K562 (cell line): Measurements from ENCODE around the gene YAP1. TPM values are rescaled to one million over a fixed set of nuclear protein-coding genes. Genes with fewer than 3 reads are reported as not detected.

ENCODE experiments used
- ATAC-seq: fragments of 200-7000 bp; cut with Tn5 transposase; 3 replicates; pipeline ENCODE4 v1.9.1; 2020; ENCODE audit warnings: moderate library complexity
- BruUV-seq: library from RNA; stranded (reverse); fragments of 400-500 nt; replicated peaks from 2 replicates; lab custom pipeline; 2021; lab: Mats Ljungman, UMichigan
- CTCF ChIA-PET: fragments of 300-600 bp; formaldehyde crosslinking; extraction: SDS; loops from one replicate; lab custom pipeline; 2021; ENCODE audit warnings: low intra/inter-chr PET ratio; lab: Yijun Ruan, JAX
- POLR2A ChIA-PET: fragments of 300-600, 350-650 bp; sonication (Branson Sonifier 250); formaldehyde crosslinking; extraction: SDS; loops from one replicate; lab custom pipeline; 2021; ENCODE audit warnings: antibody characterized with exemption, inconsistent platforms; lab: Yijun Ruan, JAX
- DNase-seq, 4 experiments: peaks; one replicate each; pipeline versions ENCODE4 v3.0.0 to v3.0.0-alpha.2; 2011 to 2018; ENCODE audit warnings: low spot score in 3 of 4, mixed read lengths in 3 of 4; ENCODE audit errors: extremely low read depth in 1 of 4
- FAIRE-seq: peaks from 2 replicates; lab custom pipeline; 2011; peaks lifted over from hg19 to GRCh38; lab: Jason Lieb, UNC
- H2AFZ ChIP-seq: 2 replicates; pipeline ENCODE4 v1.6.0; 2011; ENCODE audit warnings: low read depth, low read length, control low read depth, inconsistent platforms
- H3K27ac ChIP-seq: fragments of 200-600 bp; 3 replicates; pipeline ENCODE4 v1.8.0; 2011; ENCODE audit warnings: low read depth, mild to moderate bottlenecking, control low read depth, inconsistent platforms, low read length, moderate library complexity, mixed read lengths; ENCODE audit errors: extremely low read depth
- H3K27me3 ChIP-seq, 2 experiments: fragments of 300-600 bp in 1 of 2; 2 replicates in 1 of 2; 3 replicates in 1 of 2; pipeline versions ENCODE4 v1.6.0 to v1.8.0; 2011; ENCODE audit warnings: inconsistent platforms in 2 of 2, low read length in 2 of 2, mild to moderate bottlenecking in 1 of 2, mixed read lengths in 1 of 2, moderate library complexity in 1 of 2; ENCODE audit not compliant: control insufficient read depth in 2 of 2, insufficient read depth in 2 of 2
- H3K36me3 ChIP-seq: fragments of 300-600 bp; 3 replicates; pipeline ENCODE4 v1.8.0; 2011; ENCODE audit warnings: mild to moderate bottlenecking, low read length, inconsistent platforms; ENCODE audit not compliant: control insufficient read depth, insufficient read depth
- H3K4me1 ChIP-seq, 2 experiments: fragments of 200-600 bp in 1 of 2; replicated peaks in 1 of 2; 2 replicates in 1 of 2; 3 replicates in 1 of 2; pipeline versions ENCODE4 v1.5.1 to v1.8.0; 2011; ENCODE audit warnings: inconsistent platforms in 2 of 2, low read length in 2 of 2, mild to moderate bottlenecking in 1 of 2, mixed read lengths in 1 of 2, moderate library complexity in 1 of 2; ENCODE audit not compliant: control insufficient read depth in 2 of 2, insufficient read depth in 2 of 2
- H3K4me2 ChIP-seq: 2 replicates; pipeline ENCODE4 v1.6.1; 2011; ENCODE audit warnings: low read length, control low read depth, inconsistent platforms, mixed read lengths; ENCODE audit not compliant: insufficient read depth
- H3K4me3 ChIP-seq: fragments of 200-600 bp; sonication (generic), shearing (Covaris generic); 2 replicates; pipeline ENCODE4 v1.5.1; 2016; ENCODE audit warnings: control low read depth, inconsistent platforms
- H3K79me2 ChIP-seq: fragments of 200-600 bp; 3 replicates; pipeline ENCODE4 v1.8.0; 2011; ENCODE audit warnings: low read length, inconsistent platforms; ENCODE audit not compliant: control insufficient read depth, insufficient read depth
- H3K9ac ChIP-seq, 2 experiments: 2 replicates each; pipeline versions ENCODE4 v1.6.0 to v1.6.1; 2011; ENCODE audit warnings: low read depth in 2 of 2, low read length in 2 of 2, control low read depth in 1 of 2, inconsistent platforms in 1 of 2, mild to moderate bottlenecking in 1 of 2, mixed read lengths in 1 of 2; ENCODE audit not compliant: insufficient read depth in 1 of 2
- H3K9me1 ChIP-seq: one replicate; pipeline ENCODE4 v1.6.0; 2011; ENCODE audit warnings: inconsistent platforms, mild to moderate bottlenecking, low read length, moderate library complexity; ENCODE audit not compliant: control insufficient read depth, insufficient read depth
- H3K9me3 ChIP-seq: replicated peaks from 2 replicates; pipeline ENCODE4 v1.5.1; 2011; ENCODE audit warnings: low read depth, low read length, inconsistent platforms; ENCODE audit not compliant: control insufficient read depth, insufficient read depth
- H4K20me1 ChIP-seq: replicated peaks from 2 replicates; pipeline ENCODE4 v1.6.1; 2011; ENCODE audit warnings: low read length, inconsistent platforms, mixed read lengths; ENCODE audit not compliant: control insufficient read depth, insufficient read depth
- CTCF ChIP-seq, 3 experiments: IDR thresholded peaks in 2 of 3; conservative IDR thresholded peaks in 1 of 3; 2 replicates each; pipeline ENCODE4 v1.5.1; 2011 to 2012; ENCODE audit warnings: low read length in 3 of 3, mild to moderate bottlenecking in 3 of 3, control low read depth in 2 of 3, improper control_type of control experiment in 1 of 3, inconsistent platforms in 1 of 3, low read depth in 1 of 3, mixed read lengths in 1 of 3, moderate library complexity in 1 of 3; ENCODE audit not compliant: insufficient read depth in 2 of 3
- FOXK2 ChIP-seq, 2 experiments: fragments of 450-650 bp; IDR thresholded peaks in 1 of 2; conservative IDR thresholded peaks in 1 of 2; 2 replicates each; pipeline ENCODE4 v1.6.1; 2016; ENCODE audit warnings: low read depth in 2 of 2, mild to moderate bottlenecking in 1 of 2
- JUN ChIP-seq, 2 experiments: sonication (generic) in 1 of 2; formaldehyde crosslinking in 1 of 2; IDR thresholded peaks; 2 replicates each; pipeline versions ENCODE4 v1.6.1 to v1.8.0; 2012 to 2022; ENCODE audit warnings: borderline replicate concordance in 2 of 2, mild to moderate bottlenecking in 2 of 2, improper control_type of control experiment in 1 of 2, low read depth in 1 of 2, low read length in 1 of 2, missing genetic modification reagents in 1 of 2
- OTX1 ChIP-seq: fragments of 450-650 bp; formaldehyde crosslinking; IDR thresholded peaks from 2 replicates; pipeline ENCODE4 v1.4.0; 2022; ENCODE audit warnings: mild to moderate bottlenecking
- PRDM10 ChIP-seq: fragments of 450-650 bp; IDR thresholded peaks from 2 replicates; pipeline ENCODE4 v1.6.1; 2018; ENCODE audit not compliant: partially characterized antibody
- PREB ChIP-seq: sonication (generic); formaldehyde crosslinking; IDR thresholded peaks from 2 replicates; pipeline ENCODE4 v1.8.1; 2023; ENCODE audit warnings: mild to moderate bottlenecking, missing genetic modification reagents
- XRCC3 ChIP-seq: fragments of 450-650 bp; IDR thresholded peaks from 2 replicates; pipeline ENCODE4 v1.6.1; 2017; ENCODE audit warnings: mild to moderate bottlenecking, moderate library complexity
- ZNF133 ChIP-seq: fragments of 250-450 bp; sonication (Bioruptor Pico); IDR thresholded peaks from 2 replicates; pipeline ENCODE4 v1.4.0; 2020; ENCODE audit warnings: mild to moderate bottlenecking
- ZNF717 ChIP-seq: fragments of 250-450 bp; sonication (Bioruptor Pico); IDR thresholded peaks from 2 replicates; pipeline ENCODE4 v1.5.0; 2021
- WGBS: fragments of 100-300 bp; shearing (Covaris generic); methylation state at CpG from one replicate; pipeline ENCODE4 v1.1.6; 2016; ENCODE audit warnings: low coverage, mixed read lengths; ENCODE audit not compliant: insufficient coverage; ENCODE audit errors: missing lambda C conversion rate; 5-methylcytosine and 5-hydroxymethylcytosine counted together
- in situ Hi-C: fragments of 300-500 bp; cut with MboI; formaldehyde crosslinking; loops from 4 replicates; pipeline ENCODE4 v1.15.0; 2018; ENCODE audit warnings: inconsistent platforms, mixed read lengths
- intact Hi-C: fragments of 100-400 bp; cut with micrococcal nuclease; formaldehyde crosslinking; loops from 2 replicates; pipeline ENCODE4 v1.14.2; 2022
- polyA plus RNA-seq, 8 experiments: library from polyadenylated mRNA; depleted of rRNA in 4 of 8; stranded (reverse) in 5 of 8; unstranded in 3 of 8; fragments of >200 nt; fragmentation: Nextera tagmentation in 2 of 8; fragmentation: Illumina TruSeq in 1 of 8; extraction: Ambion mirVana in 2 of 8; extraction: Trizol in 1 of 8; gene quantifications; 2 replicates each; pipeline versions ENCODE4 v1.2.1 to v1.2.3, GENCODE V29; 2011 to 2014; ENCODE audit warnings: inconsistent platforms in 1 of 8, missing spikeins in 1 of 8
- total RNA-seq, 7 experiments: library from RNA; depleted of rRNA in 6 of 7; stranded (reverse); fragments of >200 nt in 6 of 7; fragmentation: Illumina TruSeq in 2 of 7; extraction: Trizol in 2 of 7; gene quantifications; 2 replicates each; pipeline versions ENCODE4 v1.2.1 to v1.2.3, GENCODE V29; 2011 to 2021; ENCODE audit warnings: low replicate concordance in 1 of 7

YAP1 gene
- total and polyA plus RNA-seq, 9 of the 15 experiments (the other 6 are each of a cell fraction or from before 2014, with no cell fraction given) = 0.18 TPM; not detected in 8

DNA sequence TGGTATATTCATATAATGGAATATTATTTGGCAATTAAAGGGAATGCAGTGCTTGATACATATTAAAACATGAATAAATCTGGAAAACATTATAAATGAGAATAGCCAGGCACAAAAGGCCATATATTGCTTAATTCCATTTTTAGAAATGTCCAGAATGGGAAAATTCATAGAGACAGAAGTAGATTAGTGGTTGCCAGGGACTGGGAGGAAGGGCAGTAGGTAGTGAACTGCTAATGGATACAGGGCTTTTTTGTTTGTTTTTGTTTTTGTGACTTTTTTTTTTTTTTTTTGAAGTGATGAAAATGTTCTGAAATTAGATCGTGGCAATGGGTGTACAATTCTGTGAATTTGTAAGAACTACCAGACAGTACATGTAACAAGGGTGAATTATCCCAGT lies 86.1 kb downstream of the YAP1 start:
- Histone ChIP-seq H3K4me2 (no peak overlapping the region), H3K4me1 (no peaks in the 10 kb centered on the region), H4K20me1 (no peaks in the 10 kb centered on the region), H3K27me3 (no peaks in the 10 kb centered on the region), H3K79me2 (no peaks in the 10 kb centered on the region), H2AFZ (no peak overlapping the region), H3K27ac (no peak overlapping the region), H3K9ac (no peak overlapping the region)
- DNase-seq (no peak), FAIRE-seq (no peak), ATAC-seq (no peak)
- POLR2A ChIA-PET = no interaction called here
- no TSS peak for BruUV-seq
- in situ Hi-C loops = no loop called here
- CTCF ChIA-PET = interaction anchor here (0.6 kb wide), 1 partner anchor 605 kb away, joined by 3 read pairs; no protein-coding TSS in a partner anchor
- no peak for TF ChIP-seq PRDM10
- no peak for TF ChIP-seq PREB (CRISPR knock-in tag)
- TF ChIP-seq OTX1 = no peak
- TF ChIP-seq FOXK2 (conservative IDR thresholded peaks at IDR 0.05 in 1 of 2, IDR thresholded peaks at IDR 0.05 in 1 of 2; ENCODE audit: low read depth in 2 of 2) = no peak
- TF ChIP-seq ZNF717 = no peak
- TF ChIP-seq CTCF (IDR thresholded peaks at IDR 0.05 in 2 of 3, conservative IDR thresholded peaks at IDR 0.05 in 1 of 3; ENCODE audit: insufficient read depth in 2 of 3, low read depth in 1 of 3, low read length in 3 of 3) = no peak
- no peak for TF ChIP-seq JUN (IDR thresholded peaks at IDR 0.05; ENCODE audit: borderline replicate concordance, low read depth, low read length)
- TF ChIP-seq JUN (CRISPR knock-in tag; IDR thresholded peaks at IDR 0.05; ENCODE audit: borderline replicate concordance) = no peak
- TF ChIP-seq XRCC3 = no peak
- TF ChIP-seq ZNF133 = no peak
- TF ChIP-seq, all 486 proteins: peak for 0
- no peaks in the 10 kb centered on the region for H3K9me3 ChIP-seq
- H3K9me1 ChIP-seq = no peaks in the 10 kb centered on the region
- 0% methylated on average over 1 of the region's 1 CpG for WGBS
- intact Hi-C loops = no loop called here
- H3K4me3 ChIP-seq = no peak overlapping the region
- H3K36me3 ChIP-seq = no peaks in the 10 kb centered on the region
